K562 (cell line): ENCODE results near the gene ATAD3B. TPM values are rescaled to one million over a fixed set of nuclear protein-coding genes. Genes with fewer than 3 reads are reported as not detected.

Experiments used
- ARID2 ChIP-seq: fragments of 450-650 bp; IDR thresholded peaks from 2 replicates; pipeline ENCODE4 v1.6.1; 2017; ENCODE audit warnings: antibody characterized with exemption, mild to moderate bottlenecking
- DMBX1 ChIP-seq: fragments of 250-450 bp; sonication (Bioruptor Pico); IDR thresholded peaks from 2 replicates; pipeline ENCODE4 v1.8.0; 2022; ENCODE audit warnings: inconsistent platforms, mild to moderate bottlenecking, moderate library complexity, borderline replicate concordance
- FOSL1 ChIP-seq: fragments of 200-800 bp; sonication (Bioruptor generic); conservative IDR thresholded peaks from 2 replicates; pipeline ENCODE4 v1.6.1; 2016; ENCODE audit warnings: missing genetic modification characterization, missing compliant biosample characterization
- FOXA3 ChIP-seq, 2 experiments: fragments of 450-650 bp in 1 of 2; sonication (generic) in 1 of 2; formaldehyde crosslinking; IDR thresholded peaks in 1 of 2; conservative IDR thresholded peaks in 1 of 2; 2 replicates each; pipeline versions ENCODE4 v1.4.0 to v1.8.0; 2020 to 2022; ENCODE audit warnings: mild to moderate bottlenecking in 2 of 2, missing genetic modification reagents in 1 of 2
- FOXK1 ChIP-seq: sonication (generic); formaldehyde crosslinking; IDR thresholded peaks from 2 replicates; pipeline ENCODE4 v1.8.0; 2022; ENCODE audit warnings: missing genetic modification reagents, mild to moderate bottlenecking, borderline replicate concordance
- GABPA ChIP-seq: fragments of 200-800 bp; sonication (Bioruptor generic); conservative IDR thresholded peaks from 2 replicates; pipeline ENCODE4 v1.6.1; 2016; ENCODE audit warnings: low read depth, missing genetic modification characterization, missing compliant biosample characterization
- HMBOX1 ChIP-seq: sonication (generic); IDR thresholded peaks from 2 replicates; pipeline ENCODE4 v1.6.1; 2016
- HNRNPK ChIP-seq: fragments of 200-400 bp; formaldehyde crosslinking; IDR thresholded peaks from one replicate; pipeline ENCODE4 v1.6.1; 2018; ENCODE audit warnings: mild to moderate bottlenecking, low read depth, low read length; ENCODE audit not compliant: poor library complexity, severe bottlenecking
- HNRNPL ChIP-seq: fragments of 200-400 bp; formaldehyde crosslinking; IDR thresholded peaks from 2 replicates; pipeline ENCODE4 v1.6.1; 2017; ENCODE audit warnings: low read depth, mild to moderate bottlenecking, low read length
- MIER1 ChIP-seq: fragments of 450-650 bp; IDR thresholded peaks from 2 replicates; pipeline ENCODE4 v1.6.1; 2016; ENCODE audit warnings: antibody characterized with exemption, mild to moderate bottlenecking, low read depth
- PHB2 ChIP-seq: fragments of 450-650 bp; IDR thresholded peaks from 2 replicates; pipeline ENCODE4 v1.6.1; 2017; ENCODE audit warnings: low read depth
- POLR2H ChIP-seq: IDR thresholded peaks from 2 replicates; pipeline ENCODE4 v1.6.1; 2016; ENCODE audit warnings: missing genetic modification characterization, low read depth, mild to moderate bottlenecking, control low read depth, missing compliant biosample characterization, moderate library complexity
- RREB1 ChIP-seq: fragments of 250-450 bp; sonication (Bioruptor Pico); IDR thresholded peaks from 2 replicates; pipeline ENCODE4 v1.4.0; 2020
- TAF9B ChIP-seq: fragments of 450-650 bp; IDR thresholded peaks from 2 replicates; pipeline ENCODE4 v1.6.1; 2018; ENCODE audit warnings: mild to moderate bottlenecking; ENCODE audit not compliant: partially characterized antibody
- TCF7 ChIP-seq: sonication (generic); IDR thresholded peaks from 2 replicates; pipeline ENCODE4 v1.6.1; 2016; ENCODE audit warnings: antibody characterized with exemption, borderline replicate concordance
- TFAM ChIP-seq: fragments of 250-450 bp; sonication (Bioruptor Pico); conservative IDR thresholded peaks from 2 replicates; pipeline ENCODE4 v1.5.0; 2021; ENCODE audit warnings: mild to moderate bottlenecking, moderate library complexity
- U2AF1 ChIP-seq: fragments of 200-400 bp; formaldehyde crosslinking; optimal IDR thresholded peaks from 2 replicates; pipeline ENCODE3; 2017; ENCODE audit warnings: mild to moderate bottlenecking, low read depth, low read length, moderate library complexity
- XRCC4 ChIP-seq: IDR thresholded peaks from one replicate; pipeline ENCODE4 v1.6.1; 2011; ENCODE audit not compliant: insufficient read depth, insufficient read length; ENCODE audit errors: extremely low read depth
- ZC3H4 ChIP-seq: sonication (generic); formaldehyde crosslinking; IDR thresholded peaks from 2 replicates; pipeline ENCODE4 v1.9.0; 2021; ENCODE audit warnings: missing genetic modification reagents, borderline replicate concordance
- ZNF511 ChIP-seq: sonication (generic); formaldehyde crosslinking; IDR thresholded peaks from 2 replicates; pipeline ENCODE4 v1.8.0; 2022; ENCODE audit warnings: mild to moderate bottlenecking, missing genetic modification reagents
- polyA plus RNA-seq, 8 experiments: library from polyadenylated mRNA; depleted of rRNA in 4 of 8; stranded (reverse) in 5 of 8; unstranded in 3 of 8; fragments of >200 nt; fragmentation: Nextera tagmentation in 2 of 8; fragmentation: Illumina TruSeq in 1 of 8; extraction: Ambion mirVana in 2 of 8; extraction: Trizol in 1 of 8; gene quantifications; 2 replicates each; pipeline versions ENCODE4 v1.2.1 to v1.2.3, GENCODE V29; 2011 to 2014; ENCODE audit warnings: inconsistent platforms in 1 of 8, missing spikeins in 1 of 8
- total RNA-seq, 7 experiments: library from RNA; depleted of rRNA in 6 of 7; stranded (reverse); fragments of >200 nt in 6 of 7; fragmentation: Illumina TruSeq in 2 of 7; extraction: Trizol in 2 of 7; gene quantifications; 2 replicates each; pipeline versions ENCODE4 v1.2.1 to v1.2.3, GENCODE V29; 2011 to 2021; ENCODE audit warnings: low replicate concordance in 1 of 7

ATAD3B gene
- total and polyA plus RNA-seq, 9 of the 15 experiments (the other 6 are each of a cell fraction or from before 2014, with no cell fraction given), result 0.07 to 113 (median 27.7) TPM

DNA sequence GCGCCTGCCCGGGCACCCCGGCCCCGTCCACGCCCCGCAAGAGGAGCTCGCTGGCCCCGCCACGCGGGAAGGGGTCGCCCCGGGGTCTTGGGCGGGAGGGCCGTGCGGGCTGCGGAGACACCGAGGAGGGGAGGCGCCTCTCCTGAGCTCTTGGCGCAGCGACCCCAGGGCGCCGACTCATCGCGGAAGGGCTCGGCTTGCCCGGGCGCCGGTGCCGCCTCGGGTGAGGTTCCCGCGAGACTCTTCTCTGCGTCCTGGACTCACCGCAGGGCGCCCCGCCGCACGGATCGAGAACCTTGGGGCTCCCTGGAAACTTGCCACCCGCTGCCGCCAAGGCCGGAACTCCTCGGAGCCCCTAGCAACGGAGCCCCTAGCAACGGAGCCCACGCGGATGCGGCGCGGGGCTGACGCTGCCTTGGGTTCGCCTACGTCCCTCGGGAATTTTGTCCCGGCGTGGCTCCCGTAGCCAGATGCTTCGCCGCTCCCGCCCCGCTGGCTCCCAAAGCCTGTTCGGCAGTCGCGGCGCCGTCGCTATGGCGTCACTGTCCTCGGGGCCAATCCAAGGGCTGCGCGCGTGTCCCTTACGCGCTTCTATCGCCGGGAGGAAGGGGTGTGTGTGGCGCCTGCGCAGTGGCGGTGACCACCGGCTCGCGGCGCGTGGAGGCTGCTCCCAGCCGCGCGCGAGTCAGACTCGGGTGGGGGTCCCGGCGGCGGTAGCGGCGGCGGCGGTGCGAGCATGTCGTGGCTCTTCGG is 40.1 kb downstream of the ATAD3B start, which contains the start of gene ATAD3A (continued):
- TF ChIP-seq RREB1 (CRISPR knock-in tag) (no peak), DMBX1 (CRISPR knock-in tag) (no peak), TAF9B (peak; percentile 63), ZNF511 (CRISPR knock-in tag) (peak; percentile 88; the same call in 1 of the 2 replicates), HNRNPK (no peak), FOSL1 (peak; percentile 56), TFAM (CRISPR knock-in tag) (no peak), XRCC4 (no peak), HNRNPL (peak; percentile 85), POLR2H (tag) (peak; percentile 75), GABPA (tag) (peak; percentile 71), ARID2 (no peak), ZC3H4 (no peak), MIER1 (no peak), FOXK1 (CRISPR knock-in tag) (no peak; the same call in 1 of the 2 replicates), HMBOX1 (no peak), U2AF1 (peak; percentile 67), PHB2 (no peak), FOXA3 (CRISPR knock-in tag; conservative IDR thresholded peaks at IDR 0.05 in 1 of 2, IDR thresholded peaks at IDR 0.05 in 1 of 2) (no peak), TCF7 (no peak)
